Stimulated activated naive CD4-positive, alpha-beta T cell treated with Interleukin-2 at 50 U/mL for 16 hours (primary cell): ENCODE measurements around the gene MOB2.

Experiments used
- DNase-seq: peaks from one replicate; lab custom pipeline; 2025; lab: John Stamatoyannopoulos, UW

MOB2 gene, protein sequence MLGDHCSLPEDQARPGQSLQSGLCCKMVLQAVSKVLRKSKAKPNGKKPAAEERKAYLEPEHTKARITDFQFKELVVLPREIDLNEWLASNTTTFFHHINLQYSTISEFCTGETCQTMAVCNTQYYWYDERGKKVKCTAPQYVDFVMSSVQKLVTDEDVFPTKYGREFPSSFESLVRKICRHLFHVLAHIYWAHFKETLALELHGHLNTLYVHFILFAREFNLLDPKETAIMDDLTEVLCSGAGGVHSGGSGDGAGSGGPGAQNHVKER

DNA sequence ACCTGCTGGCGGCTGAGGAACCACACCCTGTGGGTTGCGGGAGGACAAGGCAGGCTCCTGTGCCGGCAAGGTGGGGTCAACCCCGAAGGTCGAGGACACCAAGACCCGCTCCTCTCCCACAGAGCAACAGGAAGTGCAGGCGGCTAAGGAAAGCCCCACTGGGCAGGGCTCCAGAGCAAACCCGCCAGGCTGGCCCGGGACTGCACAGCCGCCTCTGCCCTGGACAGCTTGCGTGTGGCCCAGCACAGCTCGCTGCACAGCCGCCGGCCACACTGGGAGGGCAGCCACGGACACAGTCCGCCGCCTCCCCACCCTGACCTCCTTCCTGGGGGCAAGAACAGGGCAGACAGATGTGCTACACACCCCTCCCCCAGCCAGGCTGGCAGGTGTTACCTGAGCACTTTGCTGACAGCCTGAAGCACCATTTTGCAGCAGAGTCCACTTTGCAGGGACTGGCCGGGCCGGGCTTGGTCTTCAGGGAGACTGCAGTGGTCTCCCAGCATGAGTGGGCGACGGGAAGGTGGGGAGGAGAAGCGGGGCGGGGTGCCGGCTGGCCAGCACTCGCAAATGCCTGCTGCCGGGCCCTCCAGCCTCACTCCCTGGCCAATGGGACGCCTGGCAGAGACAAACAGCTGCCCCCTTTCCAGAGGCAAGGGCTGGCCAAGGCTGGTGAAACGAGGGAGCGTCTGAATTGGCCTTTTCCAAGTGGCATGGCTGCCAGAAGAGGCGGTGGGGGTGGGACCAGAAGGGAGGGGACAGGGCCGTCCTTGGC is at the start of gene MOB2:
Gene MOB2, minus strand, starts transcription at position 726 of the 772 bp plus-strand sequence. Its CDS starts 223 bp downstream, at position 503.
- no peak for DNase-seq

DNA sequence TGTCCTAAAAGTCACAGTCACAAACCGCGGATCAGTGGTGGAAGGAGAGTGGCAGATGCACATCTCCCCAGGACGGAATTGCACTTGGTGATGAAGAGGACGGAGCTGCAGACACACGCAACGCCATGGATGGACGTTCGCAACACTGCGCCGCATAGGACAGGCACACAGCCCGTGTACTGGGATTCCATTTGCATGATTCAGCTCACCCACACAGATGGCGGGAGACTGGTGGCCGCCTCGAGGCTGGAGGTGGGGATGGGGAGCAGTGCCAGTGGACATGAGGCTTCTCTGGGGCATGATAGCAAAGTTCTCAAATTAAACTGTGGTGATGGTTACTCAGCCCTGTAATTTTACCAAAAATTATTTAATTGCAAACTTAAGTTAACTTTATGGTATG is 48.1 kb upstream of the MOB2 start:
- DNase-seq, result no peak

DNA sequence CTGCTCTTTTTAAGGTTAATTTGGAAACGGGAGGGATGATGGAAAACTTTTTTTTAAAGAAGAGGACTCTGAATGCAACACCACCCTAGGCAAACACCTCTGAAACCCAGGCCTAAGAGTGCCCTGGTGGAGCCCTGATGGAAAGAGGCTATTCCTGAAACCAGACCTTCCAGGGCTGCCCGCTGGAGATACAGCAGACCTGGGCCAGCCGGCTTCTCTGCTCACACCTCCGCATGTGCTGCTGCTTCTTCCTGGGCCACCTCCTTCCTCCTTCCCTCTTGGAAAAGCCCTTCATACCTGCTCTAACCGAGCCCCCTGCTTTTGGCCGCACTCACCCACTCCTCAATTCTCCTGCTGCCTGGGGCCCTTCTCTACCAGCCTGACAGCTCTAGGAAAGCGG is 47.6 kb upstream of the MOB2 start:
- no peak for DNase-seq

DNA sequence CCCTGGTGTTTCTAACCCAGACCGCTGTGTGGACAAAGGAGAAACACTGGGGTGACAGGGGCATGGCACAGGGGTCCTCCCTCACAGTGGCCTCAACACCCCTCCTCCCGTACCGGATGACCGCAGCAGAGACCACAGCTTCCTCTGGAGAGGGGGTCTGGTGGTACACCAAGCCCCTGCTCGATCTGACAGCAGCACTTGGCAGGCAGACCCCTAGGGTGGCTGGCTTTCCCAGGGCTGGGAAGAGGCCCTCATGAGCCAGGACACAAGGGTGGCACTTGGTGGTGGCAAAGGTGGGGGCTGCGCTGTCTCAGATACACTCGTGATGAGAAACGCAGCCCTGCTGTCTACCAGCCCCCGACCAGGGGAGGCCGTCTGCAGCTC is 46.8 kb upstream of the MOB2 start:
- DNase-seq, result no peak

DNA sequence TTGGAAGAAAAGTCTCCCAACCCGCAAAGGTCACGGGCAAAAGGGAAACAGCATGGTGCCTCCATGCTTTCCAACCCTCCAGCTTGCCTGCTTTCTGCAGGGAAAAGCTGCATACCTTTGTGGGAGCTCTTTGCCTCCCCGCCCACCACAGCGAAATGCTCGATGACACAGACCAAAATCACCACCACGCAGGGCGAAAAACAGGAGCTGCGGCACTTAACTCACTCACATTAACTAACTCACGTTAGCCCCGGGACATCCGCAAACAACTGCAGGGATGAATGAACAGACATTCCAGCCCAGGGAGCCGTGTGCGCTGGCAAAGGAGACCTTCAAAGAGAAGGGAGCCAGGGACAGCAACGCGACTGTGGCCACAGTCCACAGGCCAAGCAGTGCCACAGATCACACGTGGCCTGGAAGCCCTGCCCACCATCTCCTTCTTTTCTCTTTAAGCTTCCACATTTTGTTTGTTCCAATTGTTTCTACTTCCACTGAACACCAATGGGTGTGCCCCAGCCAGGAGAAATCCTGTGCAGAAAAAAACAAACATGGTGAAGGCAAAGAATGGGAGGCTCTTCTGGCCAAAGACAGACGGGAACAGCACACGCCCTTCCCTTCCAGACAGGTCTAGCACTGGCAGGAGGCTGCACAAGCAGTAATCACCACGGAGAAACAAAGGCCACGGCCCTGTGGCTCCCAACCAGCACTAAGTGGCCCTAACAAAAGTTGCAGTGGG is 46.2 kb upstream of the MOB2 start:
- DNase-seq, result no peak

DNA sequence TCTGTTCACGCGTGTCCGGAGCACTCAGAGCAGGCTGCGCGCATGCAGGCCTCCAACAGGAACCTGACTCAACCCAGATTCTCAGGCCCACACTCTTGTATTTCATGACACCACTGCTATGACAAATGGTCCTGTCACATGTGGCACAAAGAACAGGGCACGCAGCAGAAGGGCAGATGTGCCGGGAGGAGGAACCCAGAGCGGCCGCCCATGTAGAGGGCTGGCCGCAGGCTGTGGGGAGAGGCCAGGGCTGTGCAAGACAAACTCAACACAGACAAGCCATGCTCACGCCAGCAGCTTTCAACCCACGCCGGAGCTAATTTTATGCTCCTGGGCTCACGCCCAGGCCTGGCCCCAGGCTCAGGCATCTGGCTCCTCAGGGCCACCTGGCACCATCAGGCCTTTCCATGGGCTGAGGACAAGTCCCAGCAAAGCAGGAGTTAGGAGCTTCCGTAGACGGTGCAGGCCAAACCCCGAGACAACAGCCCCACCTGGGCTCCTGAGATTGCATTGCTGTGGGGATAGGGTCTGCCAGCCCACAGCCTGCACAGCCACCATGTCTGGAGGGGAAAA is 45.5 kb upstream of the MOB2 start:
- DNase-seq, result no peak

DNA sequence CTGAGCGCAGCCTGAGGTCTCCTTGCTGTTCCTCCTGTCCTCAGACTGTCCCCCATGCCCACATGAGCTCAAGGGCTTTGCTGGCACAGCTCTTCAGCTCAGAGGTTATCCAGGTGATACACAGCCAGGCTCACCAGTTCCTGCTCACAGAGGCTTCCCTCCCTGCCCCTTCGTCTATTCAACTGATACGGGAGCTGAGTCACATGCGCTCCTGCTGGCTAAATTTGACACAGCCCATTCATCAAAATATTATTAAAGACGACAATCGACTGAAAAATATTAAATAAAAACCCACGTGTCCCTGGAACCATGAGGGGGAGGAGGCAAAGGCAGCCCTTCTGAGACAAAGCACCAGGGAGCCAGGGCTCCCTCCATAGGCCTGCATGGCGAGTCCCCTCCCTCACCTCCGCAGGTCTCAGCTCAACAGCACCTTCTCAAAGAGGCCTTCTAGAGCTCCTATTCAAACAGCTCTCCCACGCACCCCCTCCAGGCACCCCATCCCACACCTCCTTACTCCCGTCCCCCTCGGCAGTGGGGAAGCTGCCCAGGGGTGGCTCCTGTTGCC is 45.0 kb upstream of the MOB2 start:
- no peak for DNase-seq

DNA sequence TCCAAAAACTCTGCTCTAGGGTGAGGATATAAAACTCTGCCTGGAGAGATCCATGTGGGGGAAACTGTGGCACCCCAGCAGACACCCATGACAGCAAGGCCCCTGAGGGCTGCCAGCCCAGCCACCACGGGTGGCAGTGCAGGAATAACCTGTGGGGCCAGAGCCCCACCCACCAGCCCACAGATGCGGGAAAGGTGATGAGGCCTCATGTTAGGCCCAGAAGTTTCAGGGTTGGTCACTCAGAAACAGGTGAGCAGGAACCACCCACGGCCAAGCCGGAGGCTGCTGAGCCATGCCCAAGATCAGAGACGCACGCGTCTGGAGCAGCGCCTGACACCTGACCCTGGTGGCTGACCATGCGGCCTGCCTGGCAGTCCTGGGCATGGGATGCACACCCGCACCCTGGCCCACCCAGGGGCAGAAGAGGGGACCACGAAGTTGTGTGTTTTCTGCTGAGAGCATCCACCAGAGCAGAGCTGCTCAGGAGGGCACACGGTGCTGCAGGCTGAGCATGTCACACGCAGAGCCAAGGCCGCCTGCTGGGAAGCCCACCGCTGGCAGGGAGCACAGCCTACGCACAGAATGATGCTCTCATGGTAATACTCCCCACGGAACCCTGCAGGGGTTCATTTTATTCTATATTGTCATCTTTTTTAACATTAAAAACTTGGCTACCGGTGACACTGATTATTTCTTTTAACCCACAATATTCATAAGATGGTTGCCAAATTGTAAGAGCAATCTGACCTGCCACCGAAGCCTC is 44.3 kb upstream of the MOB2 start:
- no peak for DNase-seq

DNA sequence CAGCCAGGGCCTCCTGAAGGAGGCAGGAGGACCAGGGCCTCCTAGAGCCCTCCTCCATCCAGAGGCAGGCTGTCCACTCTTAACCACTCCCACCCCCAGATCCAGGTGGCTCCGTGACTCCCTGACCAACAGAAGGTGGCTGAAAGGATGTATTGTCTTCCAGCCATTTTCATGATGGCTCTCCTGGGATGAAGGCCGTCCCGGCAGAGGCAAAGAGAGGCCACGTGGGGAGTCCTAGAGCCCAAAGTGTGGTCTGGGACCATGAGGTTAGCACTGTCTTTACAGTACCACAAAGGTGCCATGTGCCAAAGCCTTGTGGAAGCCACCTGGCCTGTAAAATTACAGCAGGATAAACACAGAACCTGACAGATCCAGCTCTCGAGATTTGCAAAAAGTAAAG is 43.2 kb upstream of the MOB2 start:
- DNase-seq, result no peak

DNA sequence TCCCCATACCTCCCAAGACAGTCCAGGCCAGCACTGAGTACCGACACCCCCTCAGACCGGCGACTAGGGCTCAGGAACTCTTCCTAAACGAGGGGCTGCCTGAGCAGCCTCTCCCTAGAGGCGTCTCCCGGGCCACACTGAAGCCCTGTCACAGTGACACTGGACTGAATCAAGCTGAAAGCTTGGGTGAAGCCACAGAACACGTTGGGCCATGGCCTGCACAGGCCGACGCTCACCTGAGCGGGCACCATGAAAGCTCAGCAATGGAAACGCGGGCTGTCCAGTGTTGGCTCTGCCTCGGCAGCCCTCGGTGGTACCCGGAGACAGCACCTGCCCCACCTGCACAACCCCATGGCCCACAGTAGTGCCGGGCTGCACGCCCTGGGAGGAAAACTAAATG is 42.7 kb upstream of the MOB2 start:
- no peak for DNase-seq

DNA sequence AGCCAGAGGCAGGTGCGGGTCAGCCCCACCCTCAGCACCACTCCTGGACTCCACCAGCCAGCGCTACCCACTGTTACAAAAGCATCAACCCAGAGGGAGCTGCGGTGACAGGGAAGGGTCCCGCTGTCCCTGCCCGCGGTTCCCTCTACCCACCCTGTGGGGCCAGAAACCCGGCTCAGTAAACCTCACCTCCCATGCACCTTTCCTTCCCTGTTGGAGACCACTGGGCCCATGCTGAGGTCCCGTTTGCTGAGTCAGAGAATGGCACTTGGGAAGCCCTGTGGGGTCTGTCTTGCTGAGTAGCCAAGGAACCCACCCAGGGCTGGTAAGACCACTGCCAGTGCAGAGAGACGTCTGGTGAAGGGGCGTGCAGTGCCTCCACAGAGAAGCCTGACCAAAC is 42.1 kb upstream of the MOB2 start:
- DNase-seq, result no peak

DNA sequence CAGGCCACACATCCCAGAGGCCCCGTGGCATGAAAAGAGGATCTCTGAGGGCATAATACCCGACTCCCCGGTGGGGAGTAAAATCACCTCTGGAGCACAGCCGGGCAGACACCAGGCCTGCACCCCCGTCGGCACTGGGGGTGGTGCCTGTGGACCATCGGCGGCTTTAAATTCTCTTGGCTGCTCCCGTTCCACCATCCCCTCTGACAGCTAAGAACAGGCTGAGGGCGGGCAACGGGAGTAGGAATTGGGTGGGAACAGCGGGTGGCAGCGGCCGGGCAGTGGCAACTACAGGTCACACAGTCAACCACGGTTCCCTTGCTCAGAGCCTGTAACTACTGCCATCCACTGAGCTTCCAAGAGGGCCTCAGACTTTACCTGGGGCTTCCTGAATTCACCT is 40.2 kb upstream of the MOB2 start:
- DNase-seq, result no peak

DNA sequence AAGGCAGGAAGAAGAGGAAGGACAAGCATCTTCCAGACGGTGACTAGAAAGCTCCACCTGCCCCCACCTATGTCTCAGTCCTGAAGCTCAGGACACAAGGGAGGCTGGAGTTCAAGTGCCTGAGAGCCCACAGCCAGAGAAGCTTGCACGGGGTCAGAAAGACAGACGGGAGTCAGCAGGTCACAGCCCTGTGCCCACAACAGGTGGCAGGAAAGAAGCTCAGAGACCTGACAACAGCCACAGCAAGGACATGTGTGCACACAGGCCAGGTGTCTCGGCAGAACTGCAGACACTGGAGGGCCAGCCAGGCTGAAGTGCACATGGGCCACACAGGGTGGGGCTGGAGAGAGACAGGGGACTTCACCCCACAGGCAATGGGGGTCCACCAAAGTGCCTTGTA is 37.2 kb upstream of the MOB2 start:
- DNase-seq, result no peak

DNA sequence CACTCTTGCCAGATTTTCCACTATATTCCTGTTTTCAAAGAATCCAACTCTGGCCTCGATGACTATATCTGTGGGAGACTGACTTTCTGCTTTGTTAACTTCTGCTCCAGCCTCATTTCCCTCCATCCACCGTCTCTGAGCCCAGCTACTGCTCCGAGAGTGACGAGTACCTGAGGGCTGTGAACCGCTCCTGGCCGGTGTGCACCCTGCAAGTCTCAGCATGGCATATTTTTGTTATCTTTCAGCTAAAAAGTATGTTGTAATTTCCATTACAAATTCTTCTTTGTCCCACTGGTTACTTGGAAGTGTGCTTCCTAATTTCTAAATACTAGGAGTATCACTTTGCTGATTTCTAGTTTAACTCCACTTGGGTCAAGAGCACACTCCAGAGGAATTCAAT is 36.5 kb upstream of the MOB2 start:
- DNase-seq, result no peak

DNA sequence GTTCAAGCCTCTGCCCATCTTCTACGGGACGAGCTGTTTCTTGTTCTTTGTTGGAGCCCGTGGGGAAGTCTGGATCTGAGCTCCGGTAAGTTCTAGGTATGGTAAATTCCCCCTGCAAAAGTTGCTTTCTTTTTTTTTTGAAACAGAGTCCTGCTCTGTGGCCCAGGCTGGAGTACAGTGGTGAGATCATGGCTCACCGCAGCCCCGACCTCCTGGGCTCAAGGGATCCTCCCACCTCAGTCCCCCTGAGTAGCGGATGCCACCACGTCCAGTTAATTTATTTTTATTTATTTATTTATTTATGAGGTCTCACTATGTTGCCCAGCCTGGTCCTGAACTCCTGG is 35.5 kb upstream of the MOB2 start:
- no peak for DNase-seq

DNA sequence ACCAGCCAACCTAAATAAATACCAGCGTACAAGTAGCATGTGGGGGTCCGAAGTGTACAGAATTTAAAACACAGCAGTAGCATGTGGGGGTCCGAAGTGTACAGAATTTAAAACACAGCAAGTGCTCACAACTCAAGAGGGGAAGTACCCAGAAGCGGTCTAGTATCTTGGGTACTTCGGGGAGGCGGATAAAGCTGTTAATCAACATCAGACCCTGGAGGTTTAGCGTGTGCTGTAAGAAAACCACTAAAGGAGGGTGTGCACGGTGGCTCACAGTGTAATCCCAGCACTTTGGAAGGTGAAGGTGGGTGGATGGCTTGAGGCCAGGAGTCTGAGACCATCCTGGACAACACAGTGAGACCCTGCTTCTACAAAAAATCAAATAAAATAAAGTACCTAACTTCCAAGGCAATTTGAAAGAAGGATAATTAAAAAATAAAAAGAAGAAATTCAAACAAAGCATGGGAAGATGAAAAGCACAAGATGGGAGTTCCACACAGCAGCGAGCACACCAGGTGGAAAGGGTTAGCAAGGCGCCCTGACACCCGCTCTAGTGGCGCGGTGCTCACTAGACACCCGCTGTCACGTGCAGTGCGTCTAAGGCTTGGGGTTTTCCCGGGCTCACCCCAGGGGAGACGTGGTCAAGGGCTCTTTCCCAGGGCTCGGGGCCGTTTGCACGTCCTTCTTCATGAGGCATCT is 35.0 kb upstream of the MOB2 start:
- no peak for DNase-seq

DNA sequence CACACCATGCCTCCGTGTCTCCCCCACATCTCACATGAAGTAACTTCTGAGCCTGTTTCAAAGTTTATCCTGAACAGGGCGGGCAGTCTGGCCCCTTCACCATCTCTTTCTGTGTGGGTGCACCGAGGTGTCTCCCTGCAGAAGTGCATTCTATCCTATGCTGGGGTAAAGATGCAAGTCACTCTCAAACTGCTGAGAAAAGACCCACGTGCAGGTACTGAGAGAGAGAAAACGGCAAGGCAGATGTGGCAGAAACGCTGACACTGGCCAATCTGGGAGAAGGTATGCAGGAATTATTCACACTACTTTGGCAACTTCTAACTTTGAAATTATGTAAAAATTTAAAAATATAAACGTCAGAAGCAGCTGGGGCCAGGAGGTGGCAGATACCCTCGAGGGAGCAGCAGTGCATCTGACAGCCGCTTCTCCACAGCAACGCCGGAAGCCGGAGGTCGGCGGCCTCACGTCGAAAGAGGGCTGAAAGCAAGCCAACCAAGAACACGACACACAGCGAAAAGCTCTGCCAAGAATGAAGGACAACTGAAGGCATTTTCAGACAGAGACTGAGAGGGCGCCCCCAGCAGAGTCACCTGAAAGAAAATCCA is 34.2 kb upstream of the MOB2 start:
- no peak for DNase-seq

DNA sequence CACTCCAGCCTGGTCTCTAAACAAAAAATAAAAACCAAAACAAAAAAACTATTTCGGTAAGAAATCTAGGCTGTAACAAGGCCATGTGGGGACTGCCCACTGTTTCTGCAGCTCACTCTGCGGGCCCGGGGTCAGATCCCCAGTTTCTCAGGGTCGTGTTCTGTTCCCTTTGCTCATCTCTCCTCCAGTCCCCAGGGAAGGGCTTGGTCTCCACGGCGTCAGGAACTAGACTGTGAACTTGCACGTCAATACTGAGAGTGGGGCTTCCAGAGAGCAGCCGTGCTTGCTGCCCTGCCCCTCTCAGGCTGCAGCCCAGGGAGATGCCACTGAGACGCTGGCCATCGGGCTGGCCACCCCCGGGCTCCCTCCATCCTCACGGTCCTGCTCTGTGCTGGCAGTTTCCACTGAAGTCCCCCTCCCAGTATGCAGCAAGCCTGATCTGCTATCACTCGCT is 33.7 kb upstream of the MOB2 start:
- DNase-seq, result no peak

DNA sequence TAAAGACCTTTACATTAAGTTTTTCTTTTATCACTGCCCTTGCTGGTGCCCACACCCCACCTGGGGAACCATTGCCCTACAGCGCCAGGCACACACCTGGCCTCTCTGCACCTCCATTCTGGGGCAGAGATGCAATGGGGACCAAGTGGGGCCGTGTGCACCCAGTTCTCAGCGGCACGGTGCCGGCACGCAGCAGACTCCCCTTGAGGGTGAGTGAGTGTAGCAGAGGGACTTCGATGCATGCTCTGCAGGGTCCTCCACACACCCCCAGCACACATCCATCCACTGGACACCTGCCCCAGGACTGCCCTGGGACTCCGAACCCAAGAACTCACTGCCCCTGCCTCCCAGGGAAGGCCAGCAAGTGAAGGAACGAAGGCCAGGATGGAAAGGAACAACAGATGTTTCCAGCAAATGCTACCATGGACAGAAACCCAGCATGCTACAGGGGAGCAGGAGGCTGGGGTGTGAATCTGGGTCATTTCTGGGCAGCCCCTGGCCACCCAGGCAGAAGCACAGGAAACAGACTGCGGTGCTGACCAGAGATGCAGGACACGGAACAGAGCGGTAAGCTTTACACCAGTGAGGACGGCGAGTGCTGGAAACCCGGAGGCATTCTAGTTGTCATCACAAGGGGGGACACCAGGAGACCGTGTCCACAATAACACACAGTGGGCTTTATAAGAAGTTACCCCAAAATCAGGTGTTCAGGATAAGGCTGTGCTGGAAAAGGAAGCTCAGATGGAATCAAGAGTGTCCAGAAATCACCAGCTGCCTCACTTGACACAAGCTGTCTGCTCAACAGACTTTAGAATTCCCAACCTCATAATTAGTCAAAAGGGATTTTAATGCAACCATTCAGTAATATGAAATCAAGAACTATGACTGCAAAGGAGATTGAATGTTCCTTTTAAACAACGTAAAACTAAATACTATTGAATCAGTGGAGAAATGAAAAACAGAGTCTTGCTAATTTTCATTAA is 32.7 kb upstream of the MOB2 start:
- DNase-seq, result no peak
